Astrocyte (in vitro differentiated cells and primary cell): ENCODE measurements around the gene OR51Q1. TPM values are rescaled to one million over a fixed set of nuclear protein-coding genes. Genes with fewer than 3 reads are reported as not detected.

Experiments
- DNase-seq: peaks from one replicate; pipeline ENCODE4 v3.0.0-alpha.2; 2010; ENCODE audit warnings: low read depth
- FAIRE-seq: peaks from 2 replicates; lab custom pipeline; 2011; peaks lifted over from hg19 to GRCh38; lab: Jason Lieb, UNC
- H2AFZ ChIP-seq: 2 replicates; pipeline ENCODE4 v1.6.0; 2012; ENCODE audit warnings: low read depth, low read length, inconsistent platforms
- H3K27ac ChIP-seq: 2 replicates; pipeline ENCODE4 v1.5.1; 2011; ENCODE audit warnings: low read depth, low read length, inconsistent platforms
- H3K27me3 ChIP-seq: 2 replicates; pipeline ENCODE4 v1.6.0; 2011; ENCODE audit warnings: low read length, inconsistent platforms; ENCODE audit not compliant: insufficient read depth
- H3K36me3 ChIP-seq: 2 replicates; pipeline ENCODE4 v1.5.1; 2011; ENCODE audit warnings: low read length, inconsistent platforms; ENCODE audit not compliant: insufficient read depth
- H3K4me1 ChIP-seq: 2 replicates; pipeline ENCODE4 v1.5.1; 2011; ENCODE audit warnings: low read length, inconsistent platforms; ENCODE audit not compliant: insufficient read depth
- H3K4me2 ChIP-seq: 2 replicates; pipeline ENCODE4 v1.6.0; 2012; ENCODE audit warnings: low read length, inconsistent platforms
- H3K4me3 ChIP-seq: 2 replicates; pipeline ENCODE4 v1.5.1; 2011; ENCODE audit warnings: low read depth, mild to moderate bottlenecking, low read length, inconsistent platforms; ENCODE audit not compliant: insufficient read depth
- H3K79me2 ChIP-seq: 2 replicates; pipeline ENCODE4 v1.6.0; 2012; ENCODE audit warnings: mild to moderate bottlenecking, low read length, inconsistent platforms; ENCODE audit not compliant: insufficient read depth
- H3K9ac ChIP-seq: 2 replicates; pipeline ENCODE4 v1.6.0; 2012; ENCODE audit warnings: mild to moderate bottlenecking, low read length, inconsistent platforms
- H3K9me3 ChIP-seq: 2 replicates; pipeline ENCODE4 v1.5.1; 2012; ENCODE audit warnings: low read depth, mild to moderate bottlenecking, low read length, inconsistent platforms; ENCODE audit not compliant: insufficient read depth
- H4K20me1 ChIP-seq: 2 replicates; pipeline ENCODE4 v1.6.0; 2012; ENCODE audit warnings: low read length, inconsistent platforms; ENCODE audit not compliant: insufficient read depth
- H3K27ac Mint-ChIP-seq: one replicate; pipeline ENCODE4 v1.8.0; 2021; ENCODE audit warnings: mild to moderate bottlenecking, mixed read lengths; ENCODE audit not compliant: unreplicated experiment
- H3K27me3 Mint-ChIP-seq: one replicate; pipeline ENCODE4 v1.8.0; 2021; ENCODE audit warnings: low read depth, mixed read lengths; ENCODE audit not compliant: unreplicated experiment
- H3K36me3 Mint-ChIP-seq: one replicate; pipeline ENCODE4 v1.8.0; 2021; ENCODE audit warnings: low read depth, mixed read lengths; ENCODE audit not compliant: unreplicated experiment
- H3K4me1 Mint-ChIP-seq: one replicate; pipeline ENCODE4 v1.8.0; 2021; ENCODE audit warnings: low read depth, mixed read lengths; ENCODE audit not compliant: unreplicated experiment
- H3K4me3 Mint-ChIP-seq: one replicate; pipeline ENCODE4 v1.8.0; 2021; ENCODE audit warnings: mild to moderate bottlenecking, moderate library complexity, mixed read lengths; ENCODE audit not compliant: unreplicated experiment
- H3K9me3 Mint-ChIP-seq: one replicate; pipeline ENCODE4 v1.8.0; 2021; ENCODE audit warnings: mild to moderate bottlenecking, mixed read lengths; ENCODE audit not compliant: unreplicated experiment
- EZH2 ChIP-seq: IDR thresholded peaks from 2 replicates; pipeline ENCODE4 v1.6.1; 2012; ENCODE audit warnings: mild to moderate bottlenecking, low read length, inconsistent platforms; ENCODE audit not compliant: insufficient read depth
- total RNA-seq: library from RNA; stranded (reverse); gene quantifications from 2 replicates; pipeline ENCODE4 v1.2.1, GENCODE V29; 2021
- TF ChIP-seq, protein P1 (sequence below): IDR thresholded peaks from 2 replicates; pipeline ENCODE4 v1.5.1; 2011; ENCODE audit warnings: low read depth, mild to moderate bottlenecking, inconsistent platforms, low read length, moderate library complexity; ENCODE audit not compliant: insufficient read depth

Gene OR51Q1
- total RNA-seq, 1 donor from 2014 or later = not detected

DNA sequence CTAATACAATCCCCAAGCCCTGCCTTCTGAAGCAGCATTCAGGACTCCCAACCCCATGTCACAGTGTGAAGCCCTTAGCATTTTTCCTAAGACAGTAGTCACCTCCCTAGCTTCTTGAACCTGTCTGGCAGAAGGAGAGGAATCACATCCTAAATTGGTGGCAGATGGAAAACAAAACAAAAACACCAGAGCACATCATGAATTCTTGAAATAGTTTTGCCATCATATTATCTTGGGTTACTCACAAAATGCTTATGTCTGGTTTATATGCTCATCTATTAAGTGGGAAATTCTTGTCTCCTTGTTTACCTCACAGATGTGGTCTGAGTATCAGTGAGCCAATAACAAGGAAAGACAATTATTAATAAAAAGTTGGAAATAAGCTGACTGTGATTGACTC lies 23.0 kb upstream of the OR51Q1 start:
- H3K4me3 ChIP-seq = no peak overlapping the region
- FAIRE-seq (no peak), DNase-seq (no peak)
- H4K20me1 ChIP-seq = no peaks in the 10 kb centered on the region
- no peak overlapping the region for H3K27ac ChIP-seq
- H3K79me2 ChIP-seq = no peaks in the 10 kb centered on the region
- H3K9ac ChIP-seq = no peak overlapping the region
- peaks cover 2% of the 10 kb centered on the region for H3K27me3 Mint-ChIP-seq
- no peak overlapping the region for H3K27ac Mint-ChIP-seq
- H3K4me2 ChIP-seq = no peak overlapping the region
- no peaks in the 10 kb centered on the region for H3K36me3 Mint-ChIP-seq
- H3K36me3 ChIP-seq = no peaks in the 10 kb centered on the region
- H3K9me3 ChIP-seq = no peaks in the 10 kb centered on the region
- no peaks in the 10 kb centered on the region for H3K27me3 ChIP-seq
- H2AFZ ChIP-seq = no peak overlapping the region
- no peaks in the 10 kb centered on the region for H3K9me3 Mint-ChIP-seq
- no peaks in the 10 kb centered on the region for H3K4me1 Mint-ChIP-seq
- TF ChIP-seq, protein P1, sequence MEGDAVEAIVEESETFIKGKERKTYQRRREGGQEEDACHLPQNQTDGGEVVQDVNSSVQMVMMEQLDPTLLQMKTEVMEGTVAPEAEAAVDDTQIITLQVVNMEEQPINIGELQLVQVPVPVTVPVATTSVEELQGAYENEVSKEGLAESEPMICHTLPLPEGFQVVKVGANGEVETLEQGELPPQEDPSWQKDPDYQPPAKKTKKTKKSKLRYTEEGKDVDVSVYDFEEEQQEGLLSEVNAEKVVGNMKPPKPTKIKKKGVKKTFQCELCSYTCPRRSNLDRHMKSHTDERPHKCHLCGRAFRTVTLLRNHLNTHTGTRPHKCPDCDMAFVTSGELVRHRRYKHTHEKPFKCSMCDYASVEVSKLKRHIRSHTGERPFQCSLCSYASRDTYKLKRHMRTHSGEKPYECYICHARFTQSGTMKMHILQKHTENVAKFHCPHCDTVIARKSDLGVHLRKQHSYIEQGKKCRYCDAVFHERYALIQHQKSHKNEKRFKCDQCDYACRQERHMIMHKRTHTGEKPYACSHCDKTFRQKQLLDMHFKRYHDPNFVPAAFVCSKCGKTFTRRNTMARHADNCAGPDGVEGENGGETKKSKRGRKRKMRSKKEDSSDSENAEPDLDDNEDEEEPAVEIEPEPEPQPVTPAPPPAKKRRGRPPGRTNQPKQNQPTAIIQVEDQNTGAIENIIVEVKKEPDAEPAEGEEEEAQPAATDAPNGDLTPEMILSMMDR = no peak
- TF ChIP-seq EZH2 = no peak
- no peak overlapping the region for H3K4me3 Mint-ChIP-seq
- no peaks in the 10 kb centered on the region for H3K4me1 ChIP-seq

DNA sequence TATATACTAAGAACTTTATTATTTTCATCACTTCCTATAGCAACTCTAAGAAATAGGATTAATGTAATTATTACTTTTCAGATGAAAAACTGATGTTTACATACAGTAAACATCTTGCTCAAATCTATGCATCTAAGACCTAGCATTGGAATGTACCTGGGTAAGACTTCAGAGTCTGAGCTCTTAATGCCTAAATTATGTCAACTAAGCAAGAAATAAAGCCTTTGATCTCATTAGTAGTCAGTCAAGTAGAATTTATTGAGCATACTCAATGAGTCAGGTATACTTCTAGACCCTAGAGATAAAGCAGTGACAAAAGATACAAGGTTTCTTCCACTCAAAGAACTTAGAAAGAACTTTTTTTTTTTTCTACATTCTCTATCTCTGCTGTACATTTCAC lies 16.7 kb upstream of the OR51Q1 start:
- no peaks in the 10 kb centered on the region for H3K79me2 ChIP-seq
- DNase-seq = no peak
- H3K4me3 Mint-ChIP-seq = no peak overlapping the region
- H4K20me1 ChIP-seq = no peaks in the 10 kb centered on the region
- no peaks in the 10 kb centered on the region for H3K4me1 Mint-ChIP-seq
- no peaks in the 10 kb centered on the region for H3K36me3 Mint-ChIP-seq
- no peaks in the 10 kb centered on the region for H3K36me3 ChIP-seq
- no peak overlapping the region for H3K4me2 ChIP-seq
- no peak overlapping the region for H3K27ac Mint-ChIP-seq
- H3K4me1 ChIP-seq = no peaks in the 10 kb centered on the region
- H3K4me3 ChIP-seq = no peak overlapping the region
- no peaks in the 10 kb centered on the region for H3K9me3 Mint-ChIP-seq
- no peaks in the 10 kb centered on the region for H3K9me3 ChIP-seq
- FAIRE-seq = no peak
- H3K9ac ChIP-seq = no peak overlapping the region
- TF ChIP-seq, protein P1 = no peak
- no peak for TF ChIP-seq EZH2
- H3K27me3 ChIP-seq = no peaks in the 10 kb centered on the region
- no peaks in the 10 kb centered on the region for H3K27me3 Mint-ChIP-seq
- no peak overlapping the region for H2AFZ ChIP-seq
- H3K27ac ChIP-seq = no peak overlapping the region

DNA sequence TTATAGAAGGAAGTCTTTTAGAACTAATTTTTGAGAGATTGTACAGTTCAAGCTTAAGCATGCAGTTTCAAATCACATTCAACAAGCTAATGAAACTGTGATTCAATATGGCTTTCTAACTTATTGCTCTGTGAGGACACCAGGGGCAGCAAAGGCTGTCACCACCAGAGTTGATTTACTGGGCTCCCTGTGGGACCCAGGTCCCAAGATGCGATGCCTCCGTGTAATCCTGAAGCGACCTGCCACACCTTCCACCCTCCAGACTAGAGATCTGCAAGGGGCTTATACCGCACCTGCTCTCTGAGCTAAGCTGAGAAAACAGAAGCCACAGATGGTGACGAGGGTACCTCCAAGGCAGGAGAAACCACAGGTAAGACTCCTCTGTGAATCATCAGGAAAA lies 918 bp upstream of the OR51Q1 start:
- no peak for DNase-seq

More for the DNA sequence above, 918 bp upstream of the OR51Q1 start:
- no peak overlapping the region for H3K9ac ChIP-seq
- H3K9me3 Mint-ChIP-seq = no peaks in the 10 kb centered on the region
- no peaks in the 10 kb centered on the region for H3K27me3 Mint-ChIP-seq
- H3K4me3 Mint-ChIP-seq = no peak overlapping the region
- H3K4me3 ChIP-seq = no peak overlapping the region
- no peak overlapping the region for H3K27ac ChIP-seq
- no peaks in the 10 kb centered on the region for H3K36me3 Mint-ChIP-seq
- no peak overlapping the region for H3K27ac Mint-ChIP-seq
- TF ChIP-seq, protein P1 = no peak
- no peak for TF ChIP-seq EZH2
- no peaks in the 10 kb centered on the region for H3K79me2 ChIP-seq
- no peaks in the 10 kb centered on the region for H3K9me3 ChIP-seq
- no peak overlapping the region for H2AFZ ChIP-seq
- no peaks in the 10 kb centered on the region for H4K20me1 ChIP-seq
- H3K27me3 ChIP-seq = no peaks in the 10 kb centered on the region
- no peaks in the 10 kb centered on the region for H3K4me1 ChIP-seq
- H3K4me2 ChIP-seq = no peak overlapping the region
- no peaks in the 10 kb centered on the region for H3K4me1 Mint-ChIP-seq
- no peak for FAIRE-seq
- no peaks in the 10 kb centered on the region for H3K36me3 ChIP-seq
